HEK293T (cell line): ENCODE results near the gene FAM200B.
A peak's percentile ranks its signal among the peaks of the same experiment; 100 is the strongest.

Experiments
- CTCF ChIA-PET: fragments of 350-600 bp; formaldehyde crosslinking; extraction: SDS; loops from one replicate; lab custom pipeline; 2021; ENCODE audit warnings: antibody characterized with exemption, inconsistent platforms; lab: Yijun Ruan, JAX
- POLR2A ChIA-PET: fragments of 350-600 bp; formaldehyde crosslinking; extraction: SDS; loops from one replicate; lab custom pipeline; 2020; ENCODE audit warnings: antibody characterized with exemption, inconsistent platforms; lab: Yijun Ruan, JAX
- DNase-seq: peaks from one replicate; pipeline ENCODE4 v3.0.0; 2012; ENCODE audit warnings: mixed read lengths; ENCODE audit errors: extremely low spot score
- ARNT ChIP-seq: fragments of 450-650 bp; IDR thresholded peaks from 2 replicates; pipeline ENCODE4 v1.6.1; 2017; ENCODE audit warnings: mild to moderate bottlenecking
- BHLHE40 ChIP-seq: fragments of 450-650 bp; IDR thresholded peaks from 2 replicates; pipeline ENCODE4 v1.6.1; 2016; ENCODE audit warnings: mild to moderate bottlenecking, moderate library complexity, borderline replicate concordance
- CTBP1 ChIP-seq: fragments of 450-650 bp; IDR thresholded peaks from 2 replicates; pipeline ENCODE4 v1.6.1; 2016; ENCODE audit warnings: borderline replicate concordance
- ELF4 ChIP-seq: fragments of 450-650 bp; IDR thresholded peaks from 2 replicates; pipeline ENCODE4 v1.6.1; 2017; ENCODE audit warnings: antibody characterized with exemption
- FOXA1 ChIP-seq: fragments of 450-650 bp; IDR thresholded peaks from 2 replicates; pipeline ENCODE4 v1.6.1; 2016; ENCODE audit warnings: mild to moderate bottlenecking
- FOXK2 ChIP-seq: fragments of 450-650 bp; IDR thresholded peaks from 2 replicates; pipeline ENCODE4 v1.6.1; 2016; ENCODE audit warnings: mild to moderate bottlenecking
- FOXM1 ChIP-seq: fragments of 450-650 bp; IDR thresholded peaks from 2 replicates; pipeline ENCODE4 v1.6.1; 2017; ENCODE audit warnings: mild to moderate bottlenecking, borderline replicate concordance
- HDGF ChIP-seq: fragments of 450-650 bp; IDR thresholded peaks from 2 replicates; pipeline ENCODE4 v1.6.1; 2017; ENCODE audit warnings: antibody characterized with exemption, borderline replicate concordance
- L3MBTL2 ChIP-seq: fragments of 450-650 bp; conservative IDR thresholded peaks from 2 replicates; pipeline ENCODE4 v1.6.1; 2016; ENCODE audit warnings: mild to moderate bottlenecking
- LEF1 ChIP-seq: fragments of 450-650 bp; IDR thresholded peaks from 2 replicates; pipeline ENCODE4 v1.6.1; 2017; ENCODE audit warnings: mild to moderate bottlenecking, borderline replicate concordance
- NFRKB ChIP-seq: fragments of 450-650 bp; IDR thresholded peaks from 2 replicates; pipeline ENCODE4 v1.6.1; 2016; ENCODE audit warnings: mild to moderate bottlenecking, moderate library complexity
- SP1 ChIP-seq: fragments of 450-650 bp; IDR thresholded peaks from 2 replicates; pipeline ENCODE4 v1.6.1; 2017
- SUZ12 ChIP-seq: fragments of 450-650 bp; IDR thresholded peaks from 2 replicates; pipeline ENCODE4 v1.6.1; 2016; ENCODE audit warnings: mild to moderate bottlenecking
- TARDBP ChIP-seq: fragments of 450-650 bp; IDR thresholded peaks from 2 replicates; pipeline ENCODE4 v1.6.1; 2016
- ZNF384 ChIP-seq: fragments of 450-650 bp; IDR thresholded peaks from 2 replicates; pipeline ENCODE4 v1.6.1; 2016
- TF ChIP-seq, protein P1 (sequence below): fragments of 450-650 bp; IDR thresholded peaks from 2 replicates; pipeline ENCODE4 v1.6.1; 2016

Gene FAM200B

DNA sequence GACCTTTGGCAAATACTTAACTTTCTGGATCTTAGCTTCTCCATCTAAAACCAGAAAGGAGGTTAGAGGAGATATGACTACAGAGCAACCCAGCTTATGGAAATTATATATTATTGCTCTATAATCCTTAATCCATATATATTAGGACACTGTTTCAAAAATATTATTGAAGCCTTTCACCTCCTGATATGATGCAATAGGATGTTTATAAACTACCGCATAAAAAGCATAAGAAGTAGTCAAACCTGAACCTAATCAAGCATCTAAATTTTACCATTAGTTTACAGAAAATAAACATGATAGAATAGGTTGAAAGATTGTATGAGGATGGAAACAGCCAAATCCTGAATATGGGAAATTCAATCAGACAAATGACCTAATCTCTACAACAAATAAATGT, 5.6 kb upstream of the FAM200B start:
- ChIA-PET CTCF (interaction anchor here (0.7 kb wide), 3 partner anchors 35 to 525 kb away, joined by 3 to 11 read pairs (median 3); no protein-coding TSS in a partner anchor), POLR2A (interaction anchor here (1.4 kb wide), 1 partner anchor 197 kb away, joined by 3 read pairs; no protein-coding TSS in a partner anchor)
- TF ChIP-seq SUZ12: no peak
- no peak for TF ChIP-seq ELF4
- TF ChIP-seq, protein P1, sequence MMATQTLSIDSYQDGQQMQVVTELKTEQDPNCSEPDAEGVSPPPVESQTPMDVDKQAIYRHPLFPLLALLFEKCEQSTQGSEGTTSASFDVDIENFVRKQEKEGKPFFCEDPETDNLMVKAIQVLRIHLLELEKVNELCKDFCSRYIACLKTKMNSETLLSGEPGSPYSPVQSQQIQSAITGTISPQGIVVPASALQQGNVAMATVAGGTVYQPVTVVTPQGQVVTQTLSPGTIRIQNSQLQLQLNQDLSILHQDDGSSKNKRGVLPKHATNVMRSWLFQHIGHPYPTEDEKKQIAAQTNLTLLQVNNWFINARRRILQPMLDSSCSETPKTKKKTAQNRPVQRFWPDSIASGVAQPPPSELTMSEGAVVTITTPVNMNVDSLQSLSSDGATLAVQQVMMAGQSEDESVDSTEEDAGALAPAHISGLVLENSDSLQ: no peak
- no peak for TF ChIP-seq ZNF384
- no peak for TF ChIP-seq LEF1
- TF ChIP-seq FOXA1: no peak
- no peak for TF ChIP-seq HDGF
- no peak for TF ChIP-seq FOXK2
- no peak for TF ChIP-seq NFRKB
- no peak for TF ChIP-seq L3MBTL2
- no peak for TF ChIP-seq BHLHE40
- no peak for DNase-seq

DNA sequence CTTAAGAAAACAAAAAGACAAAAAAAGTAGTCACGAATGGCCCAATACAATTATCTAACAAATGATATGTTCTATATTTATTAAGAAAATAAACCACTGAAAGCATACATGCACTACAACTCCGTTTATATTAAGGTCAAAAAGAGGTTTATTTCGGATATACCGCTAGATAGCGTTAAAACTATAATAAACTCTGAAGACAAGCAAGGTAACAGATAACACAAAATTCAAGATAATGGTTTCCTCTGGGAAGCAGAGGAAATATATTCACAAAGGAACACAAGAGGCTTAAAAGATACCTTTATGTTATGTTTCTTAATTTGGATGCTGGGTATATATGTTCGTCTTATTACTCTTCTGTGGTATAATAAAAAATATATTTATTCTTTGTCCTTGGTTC, 4.7 kb upstream of the FAM200B start:
- ChIA-PET CTCF (interaction anchor here (0.7 kb wide), 1 partner anchor 524 kb away, joined by 3 read pairs; no protein-coding TSS in a partner anchor), POLR2A (no interaction called here)
- TF ChIP-seq SP1 (no peak), FOXA1 (no peak), FOXM1 (no peak), ARNT (no peak), L3MBTL2 (no peak), CTBP1 (no peak), ELF4 (no peak), BHLHE40 (no peak)
- TF ChIP-seq, protein P1: no peak
- DNase-seq: no peak

GRCh38 chr4:15677507-15677988, 4.1 kb upstream of the FAM200B start:
- POLR2A ChIA-PET: interaction anchor here (1.0 to 1.5 kb wide), 2 partner anchors 23 to 198 kb away, joined by 3 read pairs; no protein-coding TSS in a partner anchor
- DNase-seq: no peak
- CTCF ChIA-PET: no interaction called here
- TF ChIP-seq CTBP1 (no peak), BHLHE40 (no peak), SP1 (no peak), SUZ12 (no peak), ELF4 (no peak), ZNF384 (no peak), TARDBP (no peak)
- TF ChIP-seq, protein P1: no peak

DNA sequence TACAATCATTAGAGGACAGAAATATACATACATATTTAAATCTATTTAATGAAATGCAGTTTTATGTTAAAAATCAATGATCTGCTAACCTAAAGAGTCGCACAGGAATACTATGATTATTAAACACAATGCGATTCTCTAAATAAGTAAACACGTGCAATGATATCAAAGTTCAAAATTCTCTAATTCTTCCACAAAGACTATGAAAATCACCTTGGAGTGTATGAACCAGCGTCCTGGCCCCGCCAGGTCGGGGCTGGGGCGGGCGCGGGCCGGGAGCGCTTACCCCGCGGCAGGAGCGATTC, 608 bp upstream of the FAM200B start:
- ChIA-PET CTCF (interaction anchor here (0.8 kb wide), 1 partner anchor 76 kb away, joined by 5 read pairs; no protein-coding TSS in a partner anchor), POLR2A (interaction anchor here (0.7 to 2.8 kb wide), 8 partner anchors 11 to 104 kb away, joined by 3 to 36 read pairs (median 4); partner anchors contain the start of gene FBXL5)
- no peak for DNase-seq
- TF ChIP-seq TARDBP (no peak), LEF1 (0 out of 2 replicates have a peak, but pooled peaks have one; percentile 18), FOXK2 (no peak), SUZ12 (no peak)

DNA sequence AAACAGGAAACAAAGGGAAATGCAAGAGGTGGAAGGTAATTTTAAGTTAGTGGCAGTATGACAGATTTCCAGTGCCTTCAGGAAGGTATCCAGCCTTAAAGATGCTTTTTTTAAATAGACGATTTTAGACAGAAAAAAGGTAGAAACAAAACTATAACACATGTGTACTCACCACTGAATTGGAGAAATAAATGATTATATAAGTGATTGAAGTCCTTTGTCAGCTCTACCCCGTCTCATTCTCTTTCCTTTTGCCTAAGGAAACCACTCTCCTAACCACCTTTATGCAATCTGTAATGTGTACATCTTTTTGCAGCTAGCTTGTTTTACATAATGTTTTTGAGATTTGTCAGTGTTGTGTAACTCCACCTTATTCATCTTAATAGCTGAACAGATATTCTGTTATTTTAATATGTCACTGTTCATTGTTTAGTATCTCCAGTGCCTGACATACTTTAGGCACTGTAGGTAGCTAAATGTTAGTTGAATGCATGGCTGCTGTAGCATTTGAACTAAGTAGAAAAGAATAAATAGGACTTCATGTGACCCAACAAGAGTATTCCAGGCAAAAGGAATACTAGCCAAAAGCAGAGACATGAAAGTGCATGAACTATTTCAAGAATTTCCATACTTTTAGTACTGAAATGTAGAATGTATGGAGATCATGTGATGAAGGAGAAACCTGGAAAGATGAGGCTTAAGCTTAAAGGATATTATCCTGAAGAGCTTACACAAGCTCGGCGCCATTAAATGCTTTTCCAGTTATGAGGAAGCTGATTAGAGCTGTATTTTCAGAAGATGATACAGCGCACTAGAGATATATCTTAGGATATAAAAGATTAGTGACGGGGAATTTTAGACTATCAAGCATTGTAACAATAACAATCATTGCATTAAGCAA, 865 bp downstream of the FAM200B start:
- TF ChIP-seq FOXK2 (no peak), BHLHE40 (no peak), SP1 (no peak), CTBP1 (no peak), LEF1 (no peak), ARNT (no peak), NFRKB (no peak), HDGF (no peak), FOXM1 (no peak), FOXA1 (no peak), SUZ12 (no peak), ELF4 (no peak), L3MBTL2 (no peak), ZNF384 (no peak)
- TF ChIP-seq, protein P1: no peak
- ChIA-PET POLR2A (interaction anchor here (0.6 to 2.8 kb wide), 4 partner anchors 8 to 27 kb away, joined by 3 to 36 read pairs (median 6); partner anchors contain the start of gene FBXL5), CTCF (no interaction called here)
- DNase-seq: no peak
